Measurements from ENCODE around the gene IRF3. TPM values are rescaled to one million over a fixed set of nuclear protein-coding genes. Genes with fewer than 3 reads are reported as not detected.

IRF3 gene
- total RNA-seq, 1 experiment from 2014 or later = 205 TPM

DNA sequence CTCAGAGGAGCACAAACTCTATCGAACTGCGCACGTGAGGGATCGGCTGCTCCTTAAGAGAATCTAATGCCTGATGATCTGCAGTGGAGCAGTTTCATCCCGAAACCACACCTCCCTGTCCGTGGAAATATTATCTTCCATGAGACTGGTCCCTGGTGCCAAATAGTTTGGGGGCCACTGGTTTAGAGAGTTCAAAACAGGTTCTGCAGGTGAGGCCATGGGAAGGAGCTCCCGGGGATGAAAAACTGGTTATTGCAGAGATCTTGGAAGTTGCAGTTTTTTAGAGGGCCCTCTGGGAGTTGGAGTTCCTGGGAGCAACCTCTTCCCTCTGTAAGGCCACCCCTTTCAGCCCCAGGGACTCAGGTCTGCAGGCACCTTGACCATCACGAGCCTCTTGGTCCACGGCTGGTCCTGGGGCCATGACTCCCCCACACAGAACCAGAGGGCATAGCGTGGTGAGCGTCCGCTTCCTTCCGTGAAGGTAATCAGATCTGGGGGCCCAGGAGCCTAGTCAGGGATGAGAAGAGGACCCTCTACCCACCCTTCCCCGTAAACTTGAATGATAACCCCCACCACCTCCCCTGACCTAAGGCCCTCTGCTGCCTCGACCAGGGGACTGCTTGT lies 5.2 kb downstream of the IRF3 start:
- no peak overlapping the region for H3K27ac Mint-ChIP-seq

More for the DNA sequence above, 5.2 kb downstream of the IRF3 start:
- no peak overlapping the region for H4K5ac ChIP-seq (ENCODE audit: insufficient read length, low read depth, low read length)
- peaks cover 23 to 41% of the 10 kb centered on the region in 2 experiments for H3K4me1 Mint-ChIP-seq
- no peak overlapping the region for H2BK120ac ChIP-seq (ENCODE audit: low read depth, low read length, poor library complexity, severe bottlenecking)
- no peak overlapping the region for H3K23ac ChIP-seq (ENCODE audit: insufficient read length, low read depth, low read length)
- no peaks in the 10 kb centered on the region for H3K27me3 ChIP-seq (ENCODE audit: insufficient read depth, low read length)
- H2AK5ac ChIP-seq (ENCODE audit: insufficient read length, low read length) = no peak overlapping the region
- no peak overlapping the region for H3K4me2 ChIP-seq (ENCODE audit: insufficient read depth, insufficient read length, low read length)
- no peaks in the 10 kb centered on the region for H3K9me3 ChIP-seq (ENCODE audit: control insufficient read depth, low read depth, low read length)
- no peak overlapping the region for H2BK20ac ChIP-seq (ENCODE audit: low read depth, low read length, poor library complexity, severe bottlenecking)
- H3T11ph ChIP-seq (ENCODE audit: low read length) = no peak overlapping the region
- TF ChIP-seq, protein P1, sequence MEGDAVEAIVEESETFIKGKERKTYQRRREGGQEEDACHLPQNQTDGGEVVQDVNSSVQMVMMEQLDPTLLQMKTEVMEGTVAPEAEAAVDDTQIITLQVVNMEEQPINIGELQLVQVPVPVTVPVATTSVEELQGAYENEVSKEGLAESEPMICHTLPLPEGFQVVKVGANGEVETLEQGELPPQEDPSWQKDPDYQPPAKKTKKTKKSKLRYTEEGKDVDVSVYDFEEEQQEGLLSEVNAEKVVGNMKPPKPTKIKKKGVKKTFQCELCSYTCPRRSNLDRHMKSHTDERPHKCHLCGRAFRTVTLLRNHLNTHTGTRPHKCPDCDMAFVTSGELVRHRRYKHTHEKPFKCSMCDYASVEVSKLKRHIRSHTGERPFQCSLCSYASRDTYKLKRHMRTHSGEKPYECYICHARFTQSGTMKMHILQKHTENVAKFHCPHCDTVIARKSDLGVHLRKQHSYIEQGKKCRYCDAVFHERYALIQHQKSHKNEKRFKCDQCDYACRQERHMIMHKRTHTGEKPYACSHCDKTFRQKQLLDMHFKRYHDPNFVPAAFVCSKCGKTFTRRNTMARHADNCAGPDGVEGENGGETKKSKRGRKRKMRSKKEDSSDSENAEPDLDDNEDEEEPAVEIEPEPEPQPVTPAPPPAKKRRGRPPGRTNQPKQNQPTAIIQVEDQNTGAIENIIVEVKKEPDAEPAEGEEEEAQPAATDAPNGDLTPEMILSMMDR (conservative IDR thresholded peaks at IDR 0.05) = no peak
- no peaks in the 10 kb centered on the region for H3K79me1 ChIP-seq (ENCODE audit: insufficient read depth, low read depth, low read length, poor library complexity, severe bottlenecking)
- H3K4me1 ChIP-seq (ENCODE audit: insufficient read depth, low read length) = no peaks in the 10 kb centered on the region
- no peak overlapping the region for H3K56ac ChIP-seq (ENCODE audit: insufficient read length, low read depth, low read length)
- H3K27ac ChIP-seq (ENCODE audit: insufficient read length, low read depth, low read length) = no peak overlapping the region
- peaks cover 1% of the 10 kb centered on the region; the same call in 1 of the 2 replicates for H3K27me3 Mint-ChIP-seq (ENCODE audit: low read depth)
- no peak overlapping the region for H3K14ac ChIP-seq (ENCODE audit: insufficient read depth, low read length)
- H2AFZ ChIP-seq (ENCODE audit: low read length) = no peak overlapping the region
- H4K8ac ChIP-seq (replicated peaks; ENCODE audit: insufficient read length, low read depth, low read length) = no peak overlapping the region
- no peaks in the 10 kb centered on the region for H3K79me2 ChIP-seq (ENCODE audit: insufficient read depth, low read length)
- H3K9ac ChIP-seq (ENCODE audit: extremely low read depth, insufficient read length, low read length) = no peak overlapping the region
- no peak overlapping the region for H3K18ac ChIP-seq (ENCODE audit: insufficient read length, low read depth, low read length)
- no peak overlapping the region for H2BK12ac ChIP-seq (ENCODE audit: insufficient read length, low read depth, low read length)
- DNase-seq = no peak
- WGBS (ENCODE audit: extremely low coverage, insufficient read length, low lambda C conversion rate) = no CpG with 5 or more reads among the region's 15 CpGs
- H3K4ac ChIP-seq (ENCODE audit: low read depth, low read length) = no peak overlapping the region
- peaks cover 7% of the 10 kb centered on the region in 2 experiments for H3K9me3 Mint-ChIP-seq
- no peaks in the 10 kb centered on the region for H4K20me1 ChIP-seq (ENCODE audit: control insufficient read depth, insufficient read depth, insufficient read length)
- H4K91ac ChIP-seq (ENCODE audit: insufficient read length, low read depth, low read length) = no peak overlapping the region
- no peak overlapping the region for H2BK15ac ChIP-seq (ENCODE audit: low read depth, low read length)
- H2BK5ac ChIP-seq (ENCODE audit: insufficient read length, low read length) = no peak overlapping the region
- peaks cover 47 to 82% (median 74%) of the 10 kb centered on the region in 3 experiments for H3K36me3 Mint-ChIP-seq (ENCODE audit: insufficient read depth in 1 of 3, low read depth in 3 of 3)
- peaks cover 11% of the 10 kb centered on the region for H3K23me2 ChIP-seq (ENCODE audit: insufficient read length, low read depth, low read length, poor library complexity, severe bottlenecking)
- H3K4me3 Mint-ChIP-seq = no peak overlapping the region
